Activated naive CD4-positive, alpha-beta T cell treated with anti-CD3 and anti-CD28 coated beads, Interleukin-2, amount 50 U/mL, for 24 hours (primary cell): Measurements from ENCODE around the gene PSD4.

Experiments
- H3K27ac Mint-ChIP-seq: one replicate; pipeline ENCODE4 v1.8.0; 2021; ENCODE audit warnings: mild to moderate bottlenecking, mixed read lengths
- H3K27me3 Mint-ChIP-seq: one replicate; pipeline ENCODE4 v1.8.0; 2021; ENCODE audit warnings: mixed read lengths
- H3K36me3 Mint-ChIP-seq: one replicate; pipeline ENCODE4 v1.8.0; 2021; ENCODE audit warnings: mixed read lengths
- H3K4me1 Mint-ChIP-seq: one replicate; pipeline ENCODE4 v1.8.0; 2021; ENCODE audit warnings: mixed read lengths
- H3K4me3 Mint-ChIP-seq: one replicate; pipeline ENCODE4 v1.8.0; 2021; ENCODE audit warnings: mild to moderate bottlenecking, mixed read lengths
- H3K9me3 Mint-ChIP-seq: one replicate; pipeline ENCODE4 v1.8.0; 2021; ENCODE audit warnings: mixed read lengths

The PSD4 gene

DNA sequence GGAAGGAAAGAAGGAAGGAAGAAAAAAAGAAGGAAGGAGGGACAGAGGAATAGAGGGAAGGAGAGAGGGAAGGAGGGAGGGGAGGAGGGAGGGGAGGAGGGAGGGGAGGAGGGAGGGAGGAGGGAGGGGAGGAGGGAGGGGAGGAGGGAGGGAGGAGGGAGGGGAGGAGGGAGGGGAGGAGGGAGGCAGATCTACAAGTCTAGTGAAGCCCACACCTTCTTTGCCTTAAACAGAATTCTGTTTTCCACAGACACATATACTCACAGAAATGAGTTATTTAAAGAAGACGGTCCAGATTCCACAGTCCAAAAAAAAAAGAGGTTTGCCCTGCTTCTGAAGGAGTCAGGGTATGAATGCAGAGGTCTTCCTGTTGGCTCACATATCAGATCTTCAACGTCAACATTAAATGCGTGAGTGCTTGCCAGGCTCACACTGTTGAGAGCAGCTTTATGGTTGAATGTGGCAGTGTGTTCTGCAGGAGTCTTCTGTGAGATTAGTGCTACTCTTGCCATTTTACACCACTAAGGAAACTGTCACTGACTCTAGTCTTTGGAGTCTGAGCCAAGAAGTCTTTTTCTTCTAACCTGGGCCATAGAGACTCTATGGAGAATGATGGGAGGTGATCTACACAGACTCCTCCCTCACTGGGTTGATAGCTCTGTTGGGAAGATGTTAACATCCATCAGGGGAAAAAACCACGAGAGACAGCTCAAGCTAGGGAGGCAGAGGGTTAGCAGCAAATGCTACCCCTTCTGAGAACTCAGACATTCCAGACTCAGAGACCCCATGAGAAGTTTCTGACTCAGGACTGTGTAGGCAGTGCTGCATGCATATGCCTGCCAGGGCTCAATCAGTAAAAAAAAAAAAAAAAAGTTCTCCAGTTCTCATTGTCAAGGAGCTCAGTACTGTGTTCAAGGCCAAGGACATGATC lies 81.6 kb downstream of the PSD4 start:
- H3K27ac Mint-ChIP-seq: peak overlapping the region; percentile 74
- no peak overlapping the region for H3K4me3 Mint-ChIP-seq
- H3K4me1 Mint-ChIP-seq: peaks cover 87% of the 10 kb centered on the region
- peaks cover 6% of the 10 kb centered on the region for H3K36me3 Mint-ChIP-seq
- H3K27me3 Mint-ChIP-seq: no peaks in the 10 kb centered on the region
- no peaks in the 10 kb centered on the region for H3K9me3 Mint-ChIP-seq

DNA sequence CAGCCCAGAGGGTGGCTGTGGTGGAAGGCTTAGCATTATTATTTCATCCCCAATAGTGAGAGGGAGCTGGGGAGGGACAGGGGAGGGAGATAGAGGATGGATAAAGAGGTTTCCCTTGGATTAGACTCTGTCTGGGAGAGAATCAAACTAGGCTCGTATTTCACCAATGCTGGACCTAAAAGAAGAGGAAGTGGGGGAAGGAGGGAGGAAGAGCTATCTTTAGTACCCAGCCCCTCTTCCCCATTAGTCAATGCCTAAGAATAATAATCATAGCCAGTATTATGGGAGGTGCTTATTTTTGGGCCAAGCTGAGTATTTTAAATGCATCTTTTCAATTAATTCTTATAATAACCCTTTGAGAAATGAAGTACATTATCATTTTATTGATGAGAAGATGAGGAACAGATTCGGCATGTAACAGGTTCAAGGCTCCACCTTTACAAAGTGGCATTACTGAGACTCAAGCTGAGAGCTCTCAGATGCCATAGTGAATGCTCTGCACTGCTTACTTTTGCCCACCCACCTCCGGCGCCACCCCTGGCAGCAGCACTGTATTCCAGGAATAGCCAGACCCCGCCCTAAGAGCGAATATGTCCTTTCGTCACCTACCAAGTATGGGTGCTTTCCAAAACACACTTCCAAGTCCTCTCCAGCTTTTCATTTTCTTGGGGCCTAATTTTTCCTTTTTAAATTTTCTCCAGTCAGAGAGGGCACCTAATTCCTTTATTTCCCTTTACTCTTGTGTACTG lies 83.9 kb downstream of the PSD4 start:
- H3K27me3 Mint-ChIP-seq: no peaks in the 10 kb centered on the region
- H3K9me3 Mint-ChIP-seq: no peaks in the 10 kb centered on the region
- peak overlapping the region; percentile 23 for H3K27ac Mint-ChIP-seq
- peaks cover 8% of the 10 kb centered on the region for H3K36me3 Mint-ChIP-seq
- no peak overlapping the region for H3K4me3 Mint-ChIP-seq
- peaks cover 68% of the 10 kb centered on the region for H3K4me1 Mint-ChIP-seq

DNA sequence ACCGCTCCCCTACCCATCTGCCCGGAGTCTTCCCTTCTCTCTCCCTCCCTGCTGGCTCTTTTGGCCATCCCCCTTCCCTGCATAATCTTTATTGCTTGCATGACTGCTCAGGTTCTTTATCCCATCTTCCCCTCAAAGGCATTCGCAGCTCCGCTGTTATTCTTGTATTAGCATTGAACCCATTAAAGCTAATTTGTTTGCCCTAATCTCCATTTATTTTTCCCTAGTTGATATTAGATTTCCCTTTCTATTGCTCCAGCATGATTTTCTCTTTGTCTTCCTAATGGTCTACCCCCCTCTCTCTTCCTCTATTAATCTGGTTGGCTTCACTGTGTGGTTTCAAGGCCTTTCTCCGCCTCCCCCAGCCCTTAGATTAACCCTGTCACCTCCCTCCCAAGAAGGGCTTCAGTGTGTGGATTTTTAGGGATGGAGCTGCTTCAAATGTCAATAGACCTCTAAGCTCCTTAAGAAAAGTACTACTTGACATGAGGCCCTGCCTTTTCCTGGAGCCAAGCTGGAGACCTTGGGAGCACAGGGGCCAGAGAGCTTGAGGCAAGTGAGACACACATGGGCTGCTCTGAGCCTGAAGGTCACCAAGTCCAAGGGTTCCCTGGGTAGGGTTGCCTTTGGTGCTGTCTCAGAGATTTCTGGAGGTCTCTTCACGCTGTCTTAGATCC lies 84.8 kb downstream of the PSD4 start:
- no peaks in the 10 kb centered on the region for H3K9me3 Mint-ChIP-seq
- H3K36me3 Mint-ChIP-seq: peaks cover 8% of the 10 kb centered on the region
- peaks cover 59% of the 10 kb centered on the region for H3K4me1 Mint-ChIP-seq
- no peaks in the 10 kb centered on the region for H3K27me3 Mint-ChIP-seq
- peak overlapping the region; percentile 23 for H3K27ac Mint-ChIP-seq
- H3K4me3 Mint-ChIP-seq: no peak overlapping the region
